Right forelimb (tissue), 1 donor: ENCODE measurements around the gene TUB.

Experiments used
- DNase-seq: peaks from one replicate; pipeline ENCODE4 v3.0.0-alpha.2; 2018

The TUB gene

DNA sequence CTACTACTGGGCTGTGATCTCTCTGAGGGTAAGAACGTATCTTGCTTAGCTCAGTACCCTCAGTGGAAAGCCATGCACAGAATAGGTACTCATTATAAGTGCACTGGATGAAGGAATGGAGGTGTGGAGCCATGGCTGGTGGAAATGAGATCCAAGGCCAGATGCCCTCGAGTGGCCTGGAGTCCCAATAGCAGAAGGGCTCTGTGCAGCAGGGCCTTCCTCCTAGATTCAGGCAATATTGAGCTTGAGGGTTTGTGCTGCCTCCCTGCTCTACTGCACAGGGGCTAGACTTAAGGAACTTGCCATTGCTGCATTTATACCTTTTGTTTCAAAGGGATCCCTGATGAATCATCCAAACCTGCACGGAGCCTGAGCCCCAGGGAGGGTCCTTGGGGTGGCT lies 33.6 kb upstream of the TUB start:
- peak; percentile 18 for DNase-seq

GRCh38 chr11:8049084-8049483 lies 31.9 kb upstream of the TUB start:
- DNase-seq = no peak

DNA sequence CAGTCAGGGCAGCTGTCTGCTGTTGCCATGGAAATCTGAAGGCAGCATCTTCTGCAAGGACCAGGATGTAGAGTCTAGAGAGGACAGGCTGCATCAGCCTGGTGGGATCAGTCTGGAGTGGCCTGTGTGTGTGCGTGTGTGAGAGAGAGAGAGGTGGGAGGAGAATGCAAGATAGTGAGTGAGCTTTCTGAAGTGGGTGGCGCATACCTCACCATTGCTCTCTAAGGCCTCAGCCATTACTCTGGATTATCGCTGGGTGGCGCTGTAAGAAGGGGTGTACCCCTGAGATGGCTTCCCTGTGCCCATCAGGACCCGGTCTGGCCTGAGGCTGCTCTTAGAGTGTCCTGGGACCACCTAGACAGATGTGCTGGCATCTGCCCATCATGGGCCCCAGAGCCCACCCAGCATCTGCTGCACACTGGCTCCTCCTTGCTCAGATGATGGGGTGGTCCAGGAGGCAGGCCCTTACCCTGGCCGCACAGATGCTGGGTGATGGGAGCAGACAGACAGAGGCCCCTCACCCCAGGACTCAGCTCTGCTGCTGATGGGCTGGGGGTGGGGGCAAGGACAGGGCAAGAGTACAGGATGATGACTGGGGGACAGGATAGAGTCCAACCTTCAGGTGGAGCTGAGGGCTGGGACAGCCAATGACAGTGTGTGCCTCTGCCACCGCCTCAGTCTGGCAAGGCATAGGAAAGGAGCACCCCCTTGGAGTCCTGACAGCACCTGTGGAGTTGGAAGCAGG lies 25.7 kb upstream of the TUB start:
- peak; percentile 29 for DNase-seq

GRCh38 chr11:8055836-8056526 lies 25.0 kb upstream of the TUB start:
- peak; percentile 37 for DNase-seq

GRCh38 chr11:8056810-8057463 lies 24.1 kb upstream of the TUB start:
- peak; percentile 35 for DNase-seq

GRCh38 chr11:8058216-8058615 lies 22.8 kb upstream of the TUB start:
- DNase-seq = no peak

GRCh38 chr11:8059030-8059429 lies 22.0 kb upstream of the TUB start:
- no peak for DNase-seq

GRCh38 chr11:8059571-8060011 lies 21.4 kb upstream of the TUB start:
- peak; percentile 40 for DNase-seq

GRCh38 chr11:8060146-8060719 lies 20.8 kb upstream of the TUB start:
- DNase-seq = peak; percentile 9

DNA sequence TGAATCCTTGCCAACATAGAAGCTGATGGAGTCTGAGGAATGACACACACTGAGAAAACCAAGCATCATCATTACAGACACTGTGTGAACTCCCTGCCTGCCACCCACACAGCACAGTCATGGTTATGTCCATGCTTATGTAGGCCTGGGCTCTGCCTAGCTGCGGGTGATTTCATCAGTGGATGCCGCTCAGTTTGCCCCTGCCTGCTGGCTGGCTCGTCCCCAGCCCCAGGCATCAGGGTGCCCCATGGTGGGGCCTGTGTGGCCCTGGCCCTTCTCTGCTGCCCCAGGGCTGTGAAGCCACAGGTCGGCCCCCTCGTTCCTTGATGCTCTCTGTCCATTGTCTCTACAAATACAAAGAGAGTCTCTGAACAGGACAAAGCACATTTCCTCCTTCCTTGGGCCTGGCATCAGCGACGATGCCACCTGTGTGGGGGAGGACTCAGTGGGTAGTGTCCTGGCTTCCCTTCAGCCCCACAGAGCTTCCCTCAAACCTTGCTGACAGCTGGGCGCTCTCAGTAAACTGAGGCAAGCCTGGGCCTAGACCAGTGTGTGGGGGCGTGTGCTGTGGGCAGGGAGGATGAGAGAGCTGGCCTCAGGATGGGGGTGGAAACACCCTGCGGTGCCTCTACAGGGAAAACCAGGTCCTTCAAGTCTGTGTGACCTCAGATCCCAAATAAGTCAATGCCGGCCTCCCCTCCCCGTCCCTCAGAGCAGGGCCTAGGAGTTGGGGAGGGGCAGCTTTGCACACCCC lies 20.0 kb upstream of the TUB start:
- peak; percentile 22 for DNase-seq

DNA sequence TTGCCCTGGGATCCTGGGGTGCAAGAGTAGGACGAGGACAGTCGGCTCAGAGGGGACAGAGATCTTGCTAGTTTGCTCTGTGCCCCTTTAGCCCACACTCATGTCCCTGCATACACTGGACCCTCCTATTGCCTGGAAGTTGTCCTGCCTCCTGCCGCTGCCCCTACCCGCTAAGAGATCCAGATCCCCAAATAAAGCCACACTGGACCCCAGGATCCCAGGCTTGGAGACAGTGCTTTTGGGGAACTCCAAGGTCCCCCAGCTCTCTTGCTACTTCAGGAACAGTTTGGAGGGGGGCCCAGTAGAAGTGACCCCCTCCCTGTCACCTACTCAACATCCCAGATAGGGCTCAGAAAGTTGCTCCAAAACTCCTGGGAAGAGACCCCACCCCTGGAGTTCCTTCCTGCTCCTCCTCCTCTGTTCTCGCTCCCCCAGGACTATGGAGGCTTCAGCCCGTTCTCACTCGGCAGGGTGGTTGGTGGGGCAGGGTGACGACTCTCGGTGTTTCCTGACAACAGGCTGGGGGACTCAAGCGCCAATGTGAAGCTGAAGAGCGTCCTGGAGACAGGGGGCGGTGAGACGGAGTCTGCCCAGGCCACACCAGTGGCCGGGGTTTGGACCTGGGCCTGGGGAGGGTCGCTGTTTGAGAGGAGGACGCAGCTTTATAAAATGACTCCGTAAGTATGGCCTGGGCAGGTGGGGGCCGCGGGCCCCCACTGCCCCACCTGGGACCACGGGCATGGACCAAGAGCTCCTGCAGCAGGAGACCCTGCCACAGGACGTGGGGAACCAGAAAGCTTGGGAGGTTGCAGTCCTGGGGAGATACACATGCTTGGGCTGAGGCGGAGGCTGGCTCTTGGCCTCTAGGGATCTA lies 19.2 kb upstream of the TUB start:
- DNase-seq = peak; percentile 18

DNA sequence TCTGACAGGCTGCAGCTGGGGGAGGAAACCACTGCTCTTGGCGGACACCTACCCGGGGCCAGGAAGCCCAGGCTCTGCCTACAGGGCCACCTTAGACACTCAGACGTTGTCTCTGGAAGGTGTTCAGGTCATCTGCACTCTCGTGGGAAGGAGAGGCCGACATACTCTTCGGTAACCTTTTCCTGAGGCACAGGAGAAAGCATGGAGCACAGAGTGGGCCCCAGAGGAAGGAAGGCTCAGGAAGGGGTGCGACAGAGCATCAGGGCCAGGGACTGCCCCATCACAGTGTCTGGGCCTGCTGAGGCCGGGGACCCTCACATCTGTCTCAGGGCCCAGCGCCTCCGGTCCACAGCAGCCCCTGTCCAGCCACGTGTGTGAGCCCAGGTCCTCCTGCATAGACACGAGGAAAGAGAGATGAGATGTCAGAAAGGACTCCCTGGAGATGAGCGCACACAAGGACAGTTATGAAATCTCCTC lies 18.2 kb upstream of the TUB start:
- DNase-seq = peak; percentile 13

DNA sequence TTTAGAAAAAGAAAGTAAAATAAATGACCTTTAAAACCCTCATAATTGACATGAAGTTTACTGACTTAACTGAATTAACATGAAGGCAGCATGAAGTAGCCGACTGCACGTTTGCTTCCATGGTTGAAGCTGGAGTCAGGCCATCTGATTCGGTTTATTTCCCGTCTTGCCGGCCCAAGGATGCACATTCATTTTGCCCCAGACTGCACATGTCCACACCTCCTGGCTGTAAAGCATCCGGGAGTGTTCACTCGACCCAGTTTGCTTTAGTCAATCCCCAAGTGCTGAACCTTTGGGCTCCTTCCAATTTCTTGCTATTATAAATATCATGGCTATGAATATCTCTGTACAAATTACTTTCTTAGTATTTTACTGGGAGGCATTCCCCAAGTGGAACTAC lies 17.7 kb upstream of the TUB start:
- no peak for DNase-seq

DNA sequence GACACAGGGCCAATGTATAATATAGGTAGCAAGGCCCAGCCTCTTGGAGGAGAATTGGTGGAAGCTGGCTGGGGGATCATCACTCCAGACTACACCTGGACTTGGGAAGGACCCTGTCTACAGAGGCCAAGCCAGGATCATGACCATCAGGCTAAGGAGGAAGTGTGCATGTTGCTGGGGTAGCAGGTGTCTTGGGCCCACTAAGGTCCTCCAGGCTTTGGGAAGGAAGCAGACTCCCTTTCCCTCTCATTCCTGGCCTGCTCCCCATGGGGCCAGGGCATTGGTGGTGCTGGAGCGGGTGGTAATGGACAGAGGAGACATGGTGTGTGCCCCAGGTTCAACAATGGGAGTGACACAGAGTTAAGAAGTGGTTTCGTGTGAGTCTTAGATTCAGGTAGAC lies 16.0 kb upstream of the TUB start:
- no peak for DNase-seq

DNA sequence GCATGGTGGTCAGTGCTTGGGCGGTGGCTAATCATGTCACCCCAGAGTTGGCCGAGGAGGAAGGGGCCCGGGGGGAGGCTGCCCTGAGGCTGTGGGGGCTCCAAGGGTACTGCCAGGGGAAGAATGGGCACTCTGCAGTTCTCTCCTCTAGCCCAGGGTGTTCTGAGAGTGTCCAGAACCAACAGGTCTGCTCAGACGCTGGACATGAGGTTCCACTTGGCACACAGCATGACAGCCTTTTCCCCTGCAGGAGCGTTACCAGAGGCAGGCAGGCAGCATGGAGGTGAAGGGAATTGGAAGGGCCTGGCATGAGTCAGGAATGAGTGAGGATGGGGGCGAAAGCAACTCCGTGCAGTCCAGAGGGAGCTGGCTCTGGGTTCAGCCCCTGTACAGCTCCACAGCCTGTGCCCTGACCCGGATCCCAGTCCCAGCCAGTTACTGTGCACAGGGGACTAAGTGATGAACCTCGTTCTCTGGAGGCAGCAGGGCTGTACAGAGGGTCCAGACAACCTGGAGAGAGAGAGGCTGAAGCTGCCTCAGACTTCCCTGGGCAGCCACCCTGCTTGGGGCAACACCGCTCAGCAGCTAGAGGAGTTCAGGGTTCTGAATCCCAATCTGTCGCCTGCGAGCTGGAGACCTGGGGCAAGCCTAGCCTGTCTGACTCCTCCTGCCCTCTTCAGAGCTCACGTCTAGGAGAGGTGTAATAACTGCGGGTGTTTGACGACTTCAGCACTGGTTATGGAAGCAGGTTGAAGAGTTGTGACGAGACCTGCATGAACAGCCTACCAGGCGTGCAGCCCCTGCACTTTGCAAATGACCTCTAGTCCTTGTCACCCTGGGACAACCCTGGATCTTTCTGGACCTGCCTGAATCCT lies 14.7 kb upstream of the TUB start:
- DNase-seq = no peak

GRCh38 chr11:8066911-8067455 lies 14.0 kb upstream of the TUB start:
- DNase-seq = no peak

GRCh38 chr11:8067567-8067928 lies 13.5 kb upstream of the TUB start:
- DNase-seq = peak; percentile 38

DNA sequence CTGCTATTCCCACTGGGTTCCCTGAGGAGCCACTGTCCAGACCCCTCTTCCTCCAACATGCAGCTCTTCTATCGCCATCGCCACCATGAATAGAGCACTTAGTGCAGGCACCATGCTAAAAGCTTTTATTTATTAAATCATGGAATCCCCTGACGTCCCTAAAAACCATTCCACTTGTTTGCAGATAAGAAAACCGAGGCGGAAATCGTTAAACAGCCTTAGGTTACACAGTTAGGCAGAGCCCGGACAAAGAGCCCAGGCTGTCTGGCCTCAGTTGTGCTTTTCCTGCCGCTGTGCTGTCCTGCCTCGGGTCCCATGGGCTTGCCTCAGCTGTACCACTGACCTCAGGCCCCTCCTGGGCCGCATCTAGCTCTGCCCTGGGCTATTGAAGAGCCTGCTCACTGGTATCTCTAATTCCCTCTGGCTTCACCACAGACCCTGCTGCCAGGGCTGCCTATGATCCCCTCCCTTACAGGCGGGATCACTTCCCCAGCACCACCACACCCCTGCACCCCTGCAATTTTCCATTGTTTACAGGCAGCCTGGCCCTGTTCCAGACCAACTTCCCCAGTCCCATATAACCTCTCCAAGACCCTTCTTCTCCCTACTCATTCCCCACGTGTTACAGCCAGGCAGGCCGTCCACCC lies 13.0 kb upstream of the TUB start:
- DNase-seq = peak; percentile 44

GRCh38 chr11:8068605-8069221 lies 12.3 kb upstream of the TUB start:
- DNase-seq = peak; percentile 63
